Left ventricle myocardium inferior (tissue), 1 donor: ENCODE results near the gene MYDGF. TPM values are rescaled to one million over a fixed set of nuclear protein-coding genes. Genes with fewer than 3 reads are reported as not detected.

Experiments used
- DNase-seq: peaks from one replicate; pipeline ENCODE4 v3.0.0-alpha.2; 2020
- H3K27ac ChIP-seq: fragments of 200-600 bp; replicated peaks from 2 replicates; pipeline ENCODE4 v1.8.0; 2021
- H3K27me3 ChIP-seq: fragments of 200-600 bp; 2 replicates; pipeline ENCODE4 v1.8.0; 2021; ENCODE audit warnings: low read depth
- H3K36me3 ChIP-seq: fragments of 200-600 bp; 2 replicates; pipeline ENCODE4 v1.8.0; 2021
- H3K4me1 ChIP-seq: fragments of 200-600 bp; 2 replicates; pipeline ENCODE4 v1.8.0; 2021
- H3K4me3 ChIP-seq: fragments of 200-600 bp; 2 replicates; pipeline ENCODE4 v1.8.0; 2021; ENCODE audit warnings: mild to moderate bottlenecking, moderate library complexity
- H3K9me3 ChIP-seq: fragments of 200-600 bp; replicated peaks from 2 replicates; pipeline ENCODE4 v1.8.0; 2021
- CTCF ChIP-seq: fragments of 200-600 bp; IDR thresholded peaks from 2 replicates; pipeline ENCODE4 v1.8.0; 2021; ENCODE audit warnings: antibody characterized with exemption, mild to moderate bottlenecking, borderline replicate concordance
- intact Hi-C: fragments of 100-400 bp; cut with micrococcal nuclease; formaldehyde crosslinking; loops from one replicate; pipeline ENCODE4 v1.11.0; 2022
- total RNA-seq: library from RNA; stranded (reverse); fragmentation: NEBNext Ultra II Directional; extraction: Animal tissue kit (Norgen Biotek cat#: 25700); gene quantifications from one replicate; pipeline ENCODE4 v1.2.1, GENCODE V29; 2021
- donor health status: DM: no; HTN: yes; CAD: no; lungs with severe emphysema.

MYDGF gene
- total RNA-seq, 1 donor from 2014 or later = 26.3 TPM

GRCh38 chr19:4645718-4646117, 24.4 kb downstream of the MYDGF start:
- no peaks in the 10 kb centered on the region for H3K27me3 ChIP-seq
- no peak for TF ChIP-seq CTCF
- no peak overlapping the region for H3K27ac ChIP-seq
- H3K36me3 ChIP-seq = no peaks in the 10 kb centered on the region
- peaks cover 59% of the 10 kb centered on the region for H3K4me1 ChIP-seq
- no peak overlapping the region for H3K4me3 ChIP-seq
- no peak for DNase-seq
- no peaks in the 10 kb centered on the region for H3K9me3 ChIP-seq
- intact Hi-C loops = no loop called here

- intact Hi-C loops = no loop called here
Measured at GRCh38 chr19:4642625-4643024, 27.5 kb downstream of the MYDGF start.

GRCh38 chr19:4641132-4641531, 29.0 kb downstream of the MYDGF start:
- peak overlapping the region; percentile 84 for H3K4me3 ChIP-seq
- H3K36me3 ChIP-seq = no peaks in the 10 kb centered on the region
- H3K9me3 ChIP-seq = no peaks in the 10 kb centered on the region
- intact Hi-C loops = no loop called here
- no peak for TF ChIP-seq CTCF
- H3K4me1 ChIP-seq = peaks cover 53% of the 10 kb centered on the region
- no peaks in the 10 kb centered on the region for H3K27me3 ChIP-seq
- peak overlapping the region; percentile 90 for H3K27ac ChIP-seq
- DNase-seq = no peak

More at GRCh38 chr19:4642625-4643024, 27.5 kb downstream of the MYDGF start:
- Histone ChIP-seq H3K4me3 (no peak overlapping the region), H3K9me3 (no peaks in the 10 kb centered on the region), H3K27ac (no peak overlapping the region), H3K27me3 (no peaks in the 10 kb centered on the region), H3K36me3 (no peaks in the 10 kb centered on the region), H3K4me1 (peaks cover 56% of the 10 kb centered on the region)
- no peak for DNase-seq
- TF ChIP-seq CTCF = no peak

GRCh38 chr19:4640247-4641000, 29.7 kb downstream of the MYDGF start:
- Histone ChIP-seq H3K4me1 (peaks cover 55% of the 10 kb centered on the region), H3K4me3 (peak overlapping the region; percentile 84), H3K27ac (peak overlapping the region; percentile 90), H3K27me3 (no peaks in the 10 kb centered on the region), H3K36me3 (no peaks in the 10 kb centered on the region), H3K9me3 (no peaks in the 10 kb centered on the region)
- intact Hi-C loops = no loop called here
- no peak for DNase-seq
- no peak for TF ChIP-seq CTCF

- intact Hi-C loops = loop anchor here (5.0 kb wide), 1 partner anchor 62 kb away; no protein-coding TSS in a partner anchor
- Histone ChIP-seq H3K27me3 (no peaks in the 10 kb centered on the region), H3K9me3 (no peaks in the 10 kb centered on the region), H3K4me1 (peaks cover 56% of the 10 kb centered on the region), H3K27ac (peak overlapping the region; percentile 90), H3K36me3 (no peaks in the 10 kb centered on the region), H3K4me3 (peak overlapping the region; percentile 84)
- TF ChIP-seq CTCF = no peak
- no peak for DNase-seq
Measured at GRCh38 chr19:4639531-4640246, 30.5 kb downstream of the MYDGF start.
